Testis (tissue), 3 donors: Measurements from ENCODE around the gene STAT4. TPM values are rescaled to one million over a fixed set of nuclear protein-coding genes. Genes with fewer than 3 reads are reported as not detected.

Experiments
- DNase-seq: peaks from one replicate; pipeline ENCODE4 v3.0.0-alpha.2; 2019
- H3K27ac ChIP-seq, 2 donors: fragments of 200-600 bp; sonication (generic); one replicate each; pipeline ENCODE4 v1.5.1; 2019
- H3K27me3 ChIP-seq: fragments of 200-600 bp; sonication (generic); one replicate; pipeline ENCODE4 v1.5.1; 2019
- H3K36me3 ChIP-seq: fragments of 200-600 bp; sonication (generic); one replicate; pipeline ENCODE4 v1.5.1; 2017; ENCODE audit warnings: low read depth; ENCODE audit errors: missing control alignments
- H3K4me1 ChIP-seq: fragments of 200-600 bp; sonication (generic); one replicate; pipeline ENCODE4 v1.5.1; 2019
- H3K4me3 ChIP-seq, 2 donors: fragments of 200-600 bp; sonication (generic); one replicate each; pipeline ENCODE4 v1.5.1; 2017 to 2019
- H3K9me3 ChIP-seq: fragments of 200-600 bp; sonication (generic); one replicate; pipeline ENCODE4 v1.5.1; 2017
- CTCF ChIP-seq, 3 experiments: fragments of 450-650 bp in 2 of 3; fragments of 200-600 bp in 1 of 3; sonication (generic) in 1 of 3; IDR thresholded peaks; one replicate each; pipeline ENCODE4 v1.5.1; 2016 to 2019; ENCODE audit warnings: antibody characterized with exemption in 3 of 3, mild to moderate bottlenecking in 2 of 3, moderate library complexity in 1 of 3
- POLR2A ChIP-seq: fragments of 450-650 bp; IDR thresholded peaks from one replicate; pipeline ENCODE4 v1.6.1; 2017; ENCODE audit warnings: antibody characterized with exemption, mild to moderate bottlenecking, moderate library complexity
- WGBS, 2 donors: methylation state at CpG; one replicate each; pipeline ENCODE4 v1.1.5; 2018; 5-methylcytosine and 5-hydroxymethylcytosine counted together
- intact Hi-C: fragments of 100-400 bp; cut with DNase I; formaldehyde crosslinking; loops from one replicate; pipeline ENCODE4 v1.15.1; 2023; ENCODE audit warnings: low total_unique reads
- polyA plus RNA-seq: library from polyadenylated mRNA; stranded (reverse); fragments of 350-450 nt; fragmentation: Illumina TruSeq; extraction: RNeasy Lipid Tissue Mini Kit (QIAGEN cat#74804); gene quantifications from one replicate; pipeline ENCODE4 v1.2.3, GENCODE V29; 2014; ENCODE audit warnings: low read depth, low replicate concordance; ENCODE audit not compliant: insufficient read depth
- total RNA-seq, 2 donors: library from RNA; depleted of rRNA; stranded (reverse); fragments of >200 nt; gene quantifications; one replicate each; pipeline ENCODE4 v1.2.3, GENCODE V29; 2016

The STAT4 gene
- total and polyA plus RNA-seq, 3 donors from 2014 or later = 23.0 to 59.4 (median 36.4) TPM

GRCh38 chr2:191001032-191001431 lies 149.8 kb downstream of the STAT4 start:
- no peak for TF ChIP-seq POLR2A
- TF ChIP-seq CTCF (IDR thresholded peaks at IDR 0.05) = no peak
- no peaks in the 10 kb centered on the region for H3K4me1 ChIP-seq
- 68 to 83% methylated on average over 2 of the region's 2 CpGs for WGBS, 2 donors
- no peak overlapping the region for H3K4me3 ChIP-seq
- H3K9me3 ChIP-seq = no peaks in the 10 kb centered on the region
- H3K36me3 ChIP-seq = peaks cover 4% of the 10 kb centered on the region
- intact Hi-C loops = no loop called here
- DNase-seq = no peak
- no peaks in the 10 kb centered on the region for H3K27me3 ChIP-seq
- H3K27ac ChIP-seq = no peak overlapping the region

GRCh38 chr2:190999949-191000665 lies 150.7 kb downstream of the STAT4 start:
- Histone ChIP-seq H3K27ac (no peak overlapping the region), H3K36me3 (no peaks in the 10 kb centered on the region), H3K4me3 (no peak overlapping the region), H3K27me3 (no peaks in the 10 kb centered on the region), H3K9me3 (no peaks in the 10 kb centered on the region), H3K4me1 (no peaks in the 10 kb centered on the region)
- TF ChIP-seq CTCF (IDR thresholded peaks at IDR 0.05) (no peak), POLR2A (no peak)
- DNase-seq = no peak
- intact Hi-C loops = no loop called here
- 79 to 81% methylated on average over 9 of the region's 9 CpGs for WGBS, 2 donors

GRCh38 chr2:190999058-190999457 lies 151.7 kb downstream of the STAT4 start:
- WGBS, 2 donors = 90 to 91% methylated on average over 7 of the region's 7 CpGs
- H3K4me3 ChIP-seq = no peak overlapping the region
- TF ChIP-seq POLR2A (no peak), CTCF (IDR thresholded peaks at IDR 0.05) (no peak)
- H3K27me3 ChIP-seq = no peaks in the 10 kb centered on the region
- H3K9me3 ChIP-seq = no peaks in the 10 kb centered on the region
- no peak overlapping the region for H3K27ac ChIP-seq
- intact Hi-C loops = no loop called here
- DNase-seq = no peak
- no peaks in the 10 kb centered on the region for H3K36me3 ChIP-seq
- no peaks in the 10 kb centered on the region for H3K4me1 ChIP-seq

- no peaks in the 10 kb centered on the region for H3K4me1 ChIP-seq
- H3K9me3 ChIP-seq = no peaks in the 10 kb centered on the region
- 89 to 95% methylated on average over 8 of the region's 8 CpGs for WGBS, 2 donors
- DNase-seq = no peak
- no peak for TF ChIP-seq CTCF (IDR thresholded peaks at IDR 0.05)
- no peak for TF ChIP-seq POLR2A
- H3K27me3 ChIP-seq = no peaks in the 10 kb centered on the region
- H3K4me3 ChIP-seq = no peak overlapping the region
- intact Hi-C loops = no loop called here
- no peak overlapping the region for H3K27ac ChIP-seq
- H3K36me3 ChIP-seq = no peaks in the 10 kb centered on the region
These were observed 153.2 kb downstream of the STAT4 start for GRCh38 chr2:190997526-190998113.

GRCh38 chr2:190996947-190997346 lies 153.8 kb downstream of the STAT4 start:
- intact Hi-C loops = no loop called here
- WGBS, 2 donors = 88 to 89% methylated on average over 5 of the region's 5 CpGs

More at GRCh38 chr2:190996947-190997346, 153.8 kb downstream of the STAT4 start:
- Histone ChIP-seq H3K9me3 (no peaks in the 10 kb centered on the region), H3K36me3 (no peaks in the 10 kb centered on the region), H3K4me3 (no peak overlapping the region), H3K4me1 (no peaks in the 10 kb centered on the region), H3K27me3 (no peaks in the 10 kb centered on the region), H3K27ac (no peak overlapping the region)
- TF ChIP-seq POLR2A (no peak), CTCF (IDR thresholded peaks at IDR 0.05) (no peak)
- DNase-seq = no peak
